Mucosa of stomach (tissue), 1 donor: ENCODE results near the gene RAP2C.
A peak's percentile ranks its signal among the peaks of the same experiment; 100 is the strongest.

Experiments
- H3K27me3 ChIP-seq: one replicate; pipeline ENCODE4 v1.7.0; 2013; ENCODE audit warnings: mild to moderate bottlenecking, low read length; ENCODE audit not compliant: control insufficient read depth, insufficient read depth
- H3K36me3 ChIP-seq: one replicate; pipeline ENCODE4 v1.7.0; 2013; ENCODE audit warnings: low read length; ENCODE audit not compliant: control insufficient read depth, insufficient read depth
- H3K4me1 ChIP-seq: one replicate; pipeline ENCODE4 v1.7.0; 2013; ENCODE audit warnings: mild to moderate bottlenecking, low read length; ENCODE audit not compliant: control insufficient read depth, insufficient read depth
- H3K4me3 ChIP-seq: one replicate; pipeline ENCODE4 v1.7.0; 2013; ENCODE audit warnings: low read length
- H3K9ac ChIP-seq: one replicate; pipeline ENCODE4 v1.7.0; 2013; ENCODE audit warnings: mild to moderate bottlenecking, low read length, moderate library complexity
- H3K9me3 ChIP-seq: one replicate; pipeline ENCODE4 v1.7.0; 2013; ENCODE audit warnings: mild to moderate bottlenecking, low read length, moderate library complexity; ENCODE audit not compliant: control insufficient read depth
- donor health status: Pancreatic carcinoma.

Gene RAP2C

DNA sequence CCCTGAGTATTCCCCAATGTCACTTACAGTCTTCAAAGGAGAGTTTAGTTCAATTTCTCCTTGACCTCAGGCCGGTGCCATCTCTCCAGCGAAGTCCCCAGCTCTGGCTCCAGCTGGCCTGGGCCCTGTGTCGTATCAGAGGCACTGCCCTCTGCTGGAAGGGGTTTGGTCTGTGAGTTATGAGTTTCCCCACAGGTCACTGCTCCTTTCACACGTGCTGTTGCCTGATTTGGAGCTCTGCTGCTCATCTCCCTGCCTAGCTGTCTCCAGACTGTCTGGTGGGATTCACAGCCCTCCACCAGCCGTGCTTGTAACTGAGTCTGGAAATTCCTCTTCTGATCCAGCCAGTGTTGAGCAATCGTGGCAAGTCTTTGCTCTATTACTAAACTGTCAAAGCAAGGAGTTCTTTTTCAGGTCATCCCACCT, at the start of gene RAP2C:
Gene RAP2C (minus strand): TSS at position 105 of the 426 bp plus-strand sequence. CDS start 2,179 bp downstream, outside the sequence.
- Histone ChIP-seq H3K4me3 (peak within 1 kb of the TSS; percentile 74), H3K27me3 (no peaks in the 10 kb centered on the region), H3K36me3 (no peaks in the 10 kb centered on the region), H3K9me3 (no peaks in the 10 kb centered on the region), H3K4me1 (no peaks in the 10 kb centered on the region), H3K9ac (peak within 1 kb of the TSS; percentile 75)

DNA sequence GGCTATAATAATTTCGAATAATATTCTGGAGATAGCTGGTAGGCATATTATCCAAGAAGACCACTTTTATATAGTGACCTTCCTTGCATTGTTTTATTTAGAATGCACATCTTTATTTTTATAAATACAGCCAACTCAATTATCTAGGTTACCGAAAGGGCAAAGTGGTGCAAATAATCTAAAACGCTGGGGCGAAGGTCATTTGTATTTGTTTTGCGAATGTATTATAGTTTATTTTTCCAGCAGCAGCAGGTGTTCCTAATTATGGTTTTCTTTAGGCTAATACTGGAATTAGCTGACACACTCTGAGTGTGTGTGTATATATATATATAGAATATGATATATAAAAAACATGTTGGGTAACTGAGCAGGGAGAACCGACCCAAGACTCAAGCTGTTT, 48.1 kb upstream of the RAP2C start:
- Histone ChIP-seq H3K36me3 (no peaks in the 10 kb centered on the region), H3K4me1 (peaks cover 6% of the 10 kb centered on the region), H3K9me3 (no peaks in the 10 kb centered on the region), H3K4me3 (no peak overlapping the region), H3K9ac (no peak overlapping the region), H3K27me3 (no peaks in the 10 kb centered on the region)

DNA sequence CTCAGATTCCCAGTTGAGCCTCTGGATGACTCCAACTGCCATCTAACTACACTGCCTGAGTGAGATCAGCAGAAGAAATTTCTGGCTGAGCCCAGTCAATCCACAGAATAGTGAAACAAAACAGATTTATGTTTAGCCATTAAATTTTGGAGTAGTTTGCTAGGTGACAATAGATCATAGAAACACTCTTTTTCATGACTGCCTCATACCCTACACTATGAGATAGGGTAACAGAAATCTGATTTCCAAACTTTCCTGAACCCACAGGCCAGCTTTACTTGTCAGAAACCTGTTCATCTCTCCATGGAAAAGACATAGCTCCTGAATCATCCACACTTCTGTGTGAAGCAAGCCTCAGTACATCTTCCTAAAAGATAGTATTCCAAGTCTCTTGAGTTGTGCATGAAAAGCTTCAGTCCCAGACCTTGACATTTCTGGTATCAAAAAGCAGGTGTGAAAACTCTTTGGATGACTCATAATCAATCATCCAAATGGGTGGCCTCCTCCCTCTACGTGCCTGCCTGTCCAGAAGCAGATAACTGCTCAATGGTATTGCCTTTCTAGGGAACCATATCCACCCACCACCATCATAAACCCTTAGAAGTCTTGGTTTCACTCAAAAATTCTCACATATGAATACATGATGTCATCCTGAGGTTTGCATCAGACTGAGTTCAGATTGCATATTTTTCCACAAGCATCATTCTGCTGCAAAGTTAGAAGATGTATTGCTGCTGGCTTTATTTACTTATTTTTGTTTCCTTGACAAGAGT, 47.5 kb upstream of the RAP2C start:
- Histone ChIP-seq H3K4me1 (peaks cover 6% of the 10 kb centered on the region), H3K27me3 (no peaks in the 10 kb centered on the region), H3K4me3 (no peak overlapping the region), H3K36me3 (no peaks in the 10 kb centered on the region), H3K9me3 (no peaks in the 10 kb centered on the region), H3K9ac (no peak overlapping the region)

DNA sequence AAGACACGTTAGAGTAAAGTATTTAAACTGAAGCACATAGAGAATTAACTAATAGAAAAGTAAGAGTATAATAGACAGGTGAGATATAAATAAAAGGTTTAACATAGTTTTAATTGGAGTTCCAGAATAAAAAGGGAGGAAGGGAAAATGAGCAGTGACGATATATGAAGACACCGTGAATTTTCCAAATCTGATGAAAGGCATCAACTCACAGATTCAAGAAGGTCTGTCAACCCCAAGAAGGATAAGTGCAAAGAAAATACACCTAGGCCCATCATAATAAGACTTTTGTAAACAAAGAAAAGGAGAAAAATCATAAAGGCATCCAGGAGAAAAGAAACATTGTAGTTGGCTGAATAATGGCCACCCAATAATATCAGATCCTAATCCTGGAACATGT, 43.9 kb upstream of the RAP2C start:
- Histone ChIP-seq H3K27me3 (no peaks in the 10 kb centered on the region), H3K9ac (no peak overlapping the region), H3K4me1 (no peaks in the 10 kb centered on the region), H3K36me3 (no peaks in the 10 kb centered on the region), H3K9me3 (no peaks in the 10 kb centered on the region), H3K4me3 (no peak overlapping the region)

DNA sequence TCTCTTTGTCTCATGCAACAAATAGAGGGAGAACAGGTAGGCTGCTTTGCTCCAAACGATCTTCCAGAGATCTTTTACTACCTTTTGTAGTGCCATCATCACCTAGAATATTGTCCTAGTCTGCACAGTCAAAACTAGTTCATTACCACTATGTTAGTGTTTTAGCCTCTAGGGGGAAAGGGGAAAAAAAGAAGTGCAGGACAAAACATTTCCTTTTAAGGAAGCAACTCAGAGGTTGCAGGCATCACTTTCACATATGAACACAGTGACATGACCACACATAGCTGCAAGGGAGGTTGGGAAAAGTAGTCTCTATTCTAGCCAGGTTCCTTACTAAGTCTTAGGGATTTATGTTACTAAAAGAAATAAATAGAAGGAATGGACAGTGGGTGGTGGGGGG, 39.3 kb upstream of the RAP2C start:
- Histone ChIP-seq H3K9ac (no peak overlapping the region), H3K27me3 (no peaks in the 10 kb centered on the region), H3K36me3 (no peaks in the 10 kb centered on the region), H3K4me1 (no peaks in the 10 kb centered on the region), H3K4me3 (no peak overlapping the region), H3K9me3 (no peaks in the 10 kb centered on the region)

DNA sequence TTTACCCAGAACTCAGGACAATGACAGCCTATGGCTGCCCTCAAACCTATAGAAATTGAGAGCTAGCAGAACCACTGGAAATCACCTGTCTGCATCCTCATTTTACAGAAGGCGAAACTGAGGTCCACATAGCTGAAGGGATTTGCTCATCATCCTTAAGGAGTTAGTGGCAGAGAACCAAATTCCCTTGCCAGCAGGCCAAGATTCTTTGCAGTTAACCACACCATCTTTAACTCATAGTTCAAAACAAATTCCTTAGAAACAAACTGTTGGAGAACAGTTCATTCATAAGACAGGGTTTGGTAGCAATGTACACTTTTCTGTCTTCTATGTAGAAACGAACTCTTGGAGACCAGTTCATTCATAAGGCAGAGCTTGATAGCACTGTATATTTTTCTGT, 37.9 kb upstream of the RAP2C start:
- Histone ChIP-seq H3K27me3 (no peaks in the 10 kb centered on the region), H3K4me1 (no peaks in the 10 kb centered on the region), H3K9me3 (no peaks in the 10 kb centered on the region), H3K9ac (no peak overlapping the region), H3K36me3 (no peaks in the 10 kb centered on the region), H3K4me3 (no peak overlapping the region)

DNA sequence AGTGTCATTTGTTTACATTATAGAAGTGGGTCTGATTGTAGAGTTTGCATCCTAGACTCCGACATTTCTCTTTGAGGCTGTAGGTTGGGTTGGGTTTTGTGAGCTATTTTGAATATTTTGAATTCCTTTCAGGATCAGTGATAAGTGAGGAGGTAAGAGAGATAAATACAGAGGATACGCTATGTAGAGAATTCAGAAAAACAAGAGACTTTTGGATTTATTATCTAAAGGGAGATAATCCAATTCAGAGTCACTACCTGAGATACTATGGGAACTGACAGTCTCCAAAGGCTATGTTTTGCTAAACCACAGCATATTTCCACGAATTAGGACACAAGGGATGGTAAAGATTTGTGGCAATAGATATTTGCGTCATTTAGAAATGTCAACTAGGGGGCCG, 16.9 kb upstream of the RAP2C start:
- H3K4me3 ChIP-seq = no peak overlapping the region
- no peaks in the 10 kb centered on the region for H3K4me1 ChIP-seq
- H3K9ac ChIP-seq = no peak overlapping the region
- H3K27me3 ChIP-seq = no peaks in the 10 kb centered on the region
- H3K36me3 ChIP-seq = no peaks in the 10 kb centered on the region
- H3K9me3 ChIP-seq = no peaks in the 10 kb centered on the region

DNA sequence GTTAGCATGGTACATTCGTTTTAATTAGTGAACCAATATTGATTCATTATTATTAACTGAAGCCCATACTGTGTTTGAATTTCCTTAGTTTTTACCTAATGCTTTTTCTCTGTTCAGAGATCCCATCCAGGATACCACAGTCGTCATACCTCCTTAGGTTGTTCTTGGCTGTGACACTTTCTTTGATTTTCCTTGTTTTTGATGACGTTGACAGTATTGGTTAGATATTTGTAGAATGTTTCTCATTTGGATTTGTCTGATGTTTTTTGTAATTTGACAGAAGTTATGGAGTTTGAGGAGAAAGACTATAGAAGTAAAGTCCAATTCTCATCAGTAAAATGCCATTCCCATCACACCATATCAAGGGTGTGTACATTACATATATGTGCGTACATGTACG, 16.2 kb upstream of the RAP2C start:
- no peak overlapping the region for H3K4me3 ChIP-seq
- no peaks in the 10 kb centered on the region for H3K4me1 ChIP-seq
- H3K27me3 ChIP-seq = no peaks in the 10 kb centered on the region
- no peaks in the 10 kb centered on the region for H3K36me3 ChIP-seq
- H3K9ac ChIP-seq = no peak overlapping the region
- no peaks in the 10 kb centered on the region for H3K9me3 ChIP-seq

DNA sequence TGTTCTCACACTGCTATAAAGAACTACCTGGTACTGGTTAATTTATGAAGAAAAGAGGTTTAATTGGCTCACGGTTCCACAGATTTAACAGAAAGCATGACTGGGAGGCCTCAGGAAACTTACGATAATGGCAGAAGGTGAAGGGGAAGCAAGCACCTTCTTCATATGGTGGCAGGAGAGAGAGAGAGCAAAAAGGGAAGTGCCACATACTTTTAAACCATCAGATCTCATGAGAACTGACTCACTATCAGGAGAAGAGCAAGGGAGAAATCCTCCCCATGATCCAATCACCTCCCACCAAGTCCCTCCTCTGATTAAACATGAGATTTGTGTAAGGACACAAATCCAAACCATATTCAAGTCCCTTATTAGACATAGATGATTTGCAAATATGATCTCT, 12.3 kb upstream of the RAP2C start:
- Histone ChIP-seq H3K9ac (no peak overlapping the region), H3K9me3 (no peaks in the 10 kb centered on the region), H3K4me3 (no peak overlapping the region), H3K4me1 (no peaks in the 10 kb centered on the region), H3K36me3 (no peaks in the 10 kb centered on the region), H3K27me3 (no peaks in the 10 kb centered on the region)

DNA sequence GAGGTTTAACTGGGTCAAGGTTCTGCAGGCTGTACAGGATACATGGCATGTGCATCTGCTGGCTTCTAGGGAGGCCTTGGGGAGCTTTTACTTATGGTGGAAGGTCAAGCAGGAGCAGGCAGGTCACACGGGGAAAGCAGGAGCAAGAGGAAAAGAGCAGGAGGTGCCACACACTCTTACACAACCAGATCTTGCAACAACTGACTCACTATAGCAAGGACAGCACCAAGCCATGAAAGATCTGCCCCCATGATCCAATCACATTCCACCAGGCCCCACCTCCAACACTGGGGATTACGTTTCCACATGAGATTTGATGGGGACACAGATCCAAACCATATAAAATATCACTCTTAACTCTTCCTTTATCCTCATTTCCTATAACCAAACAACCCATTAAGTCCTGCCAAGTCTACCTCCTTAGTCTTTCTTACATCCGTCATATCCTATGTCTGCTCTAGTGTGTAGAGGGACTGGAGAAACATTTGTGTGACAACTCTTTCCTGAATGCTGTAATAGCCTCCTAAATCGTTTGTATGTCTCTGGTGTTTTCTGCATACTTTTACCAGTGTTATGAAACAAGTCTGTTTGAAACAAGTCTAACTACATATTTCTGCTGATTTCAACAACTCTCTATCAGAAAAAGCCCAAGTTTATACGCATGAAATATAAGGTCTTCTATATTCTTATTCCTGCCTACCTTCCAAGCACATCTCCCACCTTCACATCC, 8.3 kb upstream of the RAP2C start:
- H3K36me3 ChIP-seq = no peaks in the 10 kb centered on the region
- H3K9me3 ChIP-seq = no peaks in the 10 kb centered on the region
- H3K4me1 ChIP-seq = no peaks in the 10 kb centered on the region
- H3K27me3 ChIP-seq = no peaks in the 10 kb centered on the region
- no peak overlapping the region for H3K4me3 ChIP-seq
- H3K9ac ChIP-seq = no peak overlapping the region

DNA sequence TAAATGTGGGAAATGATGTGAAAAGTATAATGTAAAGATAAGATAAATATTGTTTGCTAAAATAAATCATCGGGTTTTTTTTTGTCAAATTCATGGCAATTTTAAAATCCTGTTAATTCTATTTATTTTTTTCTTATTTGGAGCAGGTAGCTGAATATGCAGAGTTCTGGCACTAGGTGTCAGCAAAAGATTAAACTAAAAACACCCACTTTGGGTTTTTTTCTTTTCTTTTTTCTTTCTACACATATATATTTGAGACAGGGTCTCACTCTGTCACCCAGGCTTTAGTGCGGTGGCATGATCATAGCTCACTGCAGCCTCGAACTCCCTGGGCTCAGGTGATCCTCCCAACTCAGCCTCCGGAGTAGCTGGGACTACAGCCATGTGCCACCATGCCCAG, 6.9 kb upstream of the RAP2C start:
- Histone ChIP-seq H3K27me3 (no peaks in the 10 kb centered on the region), H3K4me3 (no peak overlapping the region), H3K36me3 (no peaks in the 10 kb centered on the region), H3K4me1 (no peaks in the 10 kb centered on the region), H3K9me3 (no peaks in the 10 kb centered on the region), H3K9ac (no peak overlapping the region)

DNA sequence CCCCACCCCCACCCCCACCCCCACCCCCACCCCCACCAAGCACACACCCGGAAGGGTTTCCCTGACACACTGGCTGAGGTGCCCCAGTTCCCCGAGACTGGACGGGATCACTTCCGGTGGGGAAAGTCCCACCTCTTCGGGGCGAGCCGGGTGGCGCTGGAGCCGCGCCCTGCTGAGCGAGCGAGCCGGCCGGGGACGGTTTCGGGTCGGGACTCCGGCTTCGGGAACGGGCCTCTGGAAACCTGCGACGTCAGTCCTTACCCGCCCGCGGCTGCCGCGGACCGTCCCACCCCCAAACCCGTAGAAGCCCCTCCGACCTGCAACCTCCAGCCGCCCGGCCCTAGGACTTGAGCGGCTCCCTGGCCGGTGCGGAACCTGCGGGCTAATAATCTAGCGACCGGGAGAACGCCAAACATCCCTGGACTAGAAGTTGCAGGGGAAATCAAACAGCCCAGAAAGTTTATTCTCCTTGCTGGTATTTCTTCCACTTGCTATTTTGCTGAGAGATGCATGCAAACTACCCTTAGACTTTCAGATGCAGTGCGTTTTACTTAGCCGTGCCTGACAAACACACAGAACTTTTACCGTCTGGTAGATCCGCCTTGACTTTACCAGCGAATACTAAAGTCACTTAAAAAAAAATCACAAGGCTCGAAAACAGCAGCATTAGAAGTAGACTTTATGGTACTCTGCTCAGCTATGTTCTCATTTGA, 991 bp downstream of the RAP2C start:
- Histone ChIP-seq H3K9me3 (no peaks in the 10 kb centered on the region), H3K9ac (peak overlapping the region; percentile 75), H3K27me3 (no peaks in the 10 kb centered on the region), H3K4me3 (peak overlapping the region; percentile 74), H3K36me3 (no peaks in the 10 kb centered on the region), H3K4me1 (no peaks in the 10 kb centered on the region)
